Measurements from ENCODE around the gene CCNL1. TPM values are rescaled to one million over a fixed set of nuclear protein-coding genes. Genes with fewer than 3 reads are reported as not detected.

CCNL1 gene
- total and polyA plus RNA-seq, 7 donors: 21.8 to 55.5 (median 34.5) TPM

GRCh38 chr3:157127268-157127667 lies 32.7 kb downstream of the CCNL1 start:
- no peak overlapping the region for H3K27ac ChIP-seq
- no peaks in the 10 kb centered on the region for H3K9me3 ChIP-seq
- intact Hi-C loops (cut with DNase I): no loop called here
- ATAC-seq: no peak
- no peaks in the 10 kb centered on the region for H3K36me3 ChIP-seq (ENCODE audit: insufficient read depth in 1 of 2, low read depth in 1 of 2)
- DNase-seq: no peak
- WGBS, 3 donors: 93 to 96% (median 96%) methylated on average over 5 of the region's 5 CpGs
- no peak overlapping the region for H3K4me3 ChIP-seq
- no peak for TF ChIP-seq CTCF (IDR thresholded peaks at IDR 0.05)
- H3K27me3 ChIP-seq (ENCODE audit: insufficient read depth in 3 of 3, low read length in 2 of 3): no peaks in the 10 kb centered on the region
- H3K4me1 ChIP-seq: peaks cover 23% of the 10 kb centered on the region

GRCh38 chr3:157126365-157126764 lies 33.6 kb downstream of the CCNL1 start:
- Histone ChIP-seq H3K4me3 (no peak overlapping the region), H3K9me3 (no peaks in the 10 kb centered on the region), H3K27ac (no peak overlapping the region), H3K27me3 (ENCODE audit: insufficient read depth in 3 of 3, low read length in 2 of 3) (no peaks in the 10 kb centered on the region), H3K36me3 (ENCODE audit: insufficient read depth in 1 of 2, low read depth in 1 of 2) (no peaks in the 10 kb centered on the region), H3K4me1 (peaks cover 26% of the 10 kb centered on the region)
- no peak for TF ChIP-seq CTCF (IDR thresholded peaks at IDR 0.05)
- no peak for DNase-seq
- ATAC-seq: no peak
- 94 to 100% (median 100%) methylated on average over 1 of the region's 1 CpG for WGBS, 3 donors
- intact Hi-C loops (cut with DNase I): no loop called here

GRCh38 chr3:157125101-157125500 lies 34.8 kb downstream of the CCNL1 start:
- Histone ChIP-seq H3K27me3 (ENCODE audit: insufficient read depth in 3 of 3, low read length in 2 of 3) (no peaks in the 10 kb centered on the region), H3K36me3 (ENCODE audit: insufficient read depth in 1 of 2, low read depth in 1 of 2) (no peaks in the 10 kb centered on the region), H3K27ac (no peak overlapping the region), H3K9me3 (no peaks in the 10 kb centered on the region), H3K4me3 (no peak overlapping the region), H3K4me1 (peaks cover 14% of the 10 kb centered on the region)
- intact Hi-C loops (cut with DNase I): no loop called here
- TF ChIP-seq CTCF (IDR thresholded peaks at IDR 0.05): no peak
- DNase-seq (no peak), ATAC-seq (no peak)

- intact Hi-C loops (cut with DNase I): no loop called here
- no peak for ATAC-seq
- H3K27me3 ChIP-seq (ENCODE audit: insufficient read depth in 3 of 3, low read length in 2 of 3): no peaks in the 10 kb centered on the region
These were observed 36.3 kb downstream of the CCNL1 start for GRCh38 chr3:157123621-157124020.

More at GRCh38 chr3:157123621-157124020, 36.3 kb downstream of the CCNL1 start:
- DNase-seq: no peak
- Histone ChIP-seq H3K36me3 (ENCODE audit: insufficient read depth in 1 of 2, low read depth in 1 of 2) (no peaks in the 10 kb centered on the region), H3K4me3 (no peak overlapping the region), H3K9me3 (no peaks in the 10 kb centered on the region), H3K4me1 (peaks cover 3% of the 10 kb centered on the region), H3K27ac (no peak overlapping the region)
- TF ChIP-seq CTCF (IDR thresholded peaks at IDR 0.05): no peak

Data from psoas muscle (tissue), 8 donors.